GM12892 (cell line): ENCODE results near the gene C9orf78.

Source experiments
- POLR2A ChIP-seq: IDR thresholded peaks from 2 replicates; pipeline ENCODE4 v1.6.1; 2011; ENCODE audit warnings: low read depth, low read length, control low read depth
- POLR2AphosphoS5 ChIP-seq: IDR thresholded peaks from 2 replicates; pipeline ENCODE4 v1.6.1; 2011; ENCODE audit warnings: low read depth, low read length, control low read depth
- TAF1 ChIP-seq: IDR thresholded peaks from 2 replicates; pipeline ENCODE4 v1.6.1; 2011; ENCODE audit warnings: low read depth, mild to moderate bottlenecking, control low read depth, low read length, borderline replicate concordance

DNA sequence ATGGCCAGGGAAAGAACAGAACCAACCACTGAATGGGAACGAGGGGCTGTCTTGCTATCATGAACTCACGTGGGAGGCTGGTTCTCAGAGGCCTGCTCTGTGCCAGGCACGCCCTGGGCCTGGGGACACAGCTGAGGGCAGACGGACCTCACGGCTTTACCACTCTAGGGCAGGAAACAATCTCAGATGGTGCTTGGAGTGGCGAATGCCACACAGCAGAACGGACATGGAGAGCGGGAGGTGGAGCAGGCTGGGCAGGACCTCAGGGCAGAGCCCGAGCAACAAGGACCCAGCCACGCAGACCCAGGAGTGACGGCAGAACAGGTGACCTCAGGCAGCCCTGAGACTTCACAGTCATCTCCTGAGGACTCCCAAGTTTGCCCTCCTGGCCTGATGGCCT, 19.8 kb downstream of the C9orf78 start:
- TF ChIP-seq POLR2A (no peak), TAF1 (no peak), POLR2AphosphoS5 (no peak)
